HG03039 (cell line): ENCODE measurements around the gene EBP.
"Not testable (repeated sequence)": the region's sequence is repeated elsewhere in the genome, so short reads cannot be mapped to it uniquely, and the experiment has no call there.

Source experiments
- ATAC-seq: cut with Tn5 transposase; IDR thresholded peaks from one replicate; pipeline ENCODE4 v1.9.1; 2021; ENCODE audit warnings: mild to moderate bottlenecking, moderate library complexity; ENCODE audit not compliant: unreplicated experiment

EBP gene

DNA sequence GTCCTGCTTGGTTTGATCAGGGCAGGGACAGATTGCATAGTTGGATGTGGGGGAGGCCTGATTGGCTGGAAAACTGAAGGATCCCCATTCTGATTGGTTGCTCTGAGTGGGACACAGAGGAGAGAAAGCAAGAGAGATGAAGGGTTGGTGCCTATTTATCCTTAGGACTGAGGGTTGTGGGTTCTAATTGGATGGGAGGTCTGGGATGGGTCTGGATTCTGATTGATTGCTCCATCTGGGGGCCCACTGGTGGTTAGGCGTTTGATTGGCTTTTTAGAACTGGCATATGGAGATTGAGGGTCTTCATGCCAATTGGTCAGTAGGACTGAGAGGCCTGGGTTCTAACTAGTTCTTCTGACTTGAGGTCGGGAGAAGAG, 644 bp upstream of the EBP start:
- no peak for ATAC-seq

DNA sequence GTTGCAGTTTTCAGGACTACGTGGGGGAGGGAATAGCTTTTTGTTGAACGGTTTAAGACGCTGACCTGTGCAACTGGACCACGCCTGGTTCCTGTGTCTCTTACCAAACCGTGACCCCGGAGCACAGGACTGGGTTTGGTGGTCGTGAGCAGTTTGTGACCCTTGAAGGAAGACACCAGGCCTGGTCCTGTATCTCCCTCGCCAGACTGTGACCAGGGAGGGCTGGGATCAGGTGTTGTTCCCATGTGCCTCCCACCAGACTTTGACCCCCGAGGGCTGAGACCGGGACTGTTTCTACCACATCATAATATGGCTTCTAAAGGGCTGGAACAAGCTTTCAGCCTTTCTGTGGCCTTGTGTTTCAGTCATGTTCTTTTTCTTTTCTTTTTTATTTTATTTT, 683 bp downstream of the EBP start:
- ATAC-seq = no peak

DNA sequence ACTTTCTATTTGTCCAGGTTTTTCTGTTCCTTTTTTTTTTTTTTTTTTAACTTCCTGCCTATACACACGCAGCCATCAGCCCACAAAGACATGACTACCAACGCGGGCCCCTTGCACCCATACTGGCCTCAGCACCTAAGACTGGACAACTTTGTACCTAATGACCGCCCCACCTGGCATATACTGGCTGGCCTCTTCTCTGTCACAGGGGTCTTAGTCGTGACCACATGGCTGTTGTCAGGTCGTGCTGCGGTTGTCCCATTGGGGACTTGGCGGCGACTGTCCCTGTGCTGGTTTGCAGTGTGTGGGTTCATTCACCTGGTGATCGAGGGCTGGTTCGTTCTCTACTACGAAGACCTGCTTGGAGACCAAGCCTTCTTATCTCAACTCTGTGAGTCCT, 2.1 kb downstream of the EBP start:
- no peak for ATAC-seq

DNA sequence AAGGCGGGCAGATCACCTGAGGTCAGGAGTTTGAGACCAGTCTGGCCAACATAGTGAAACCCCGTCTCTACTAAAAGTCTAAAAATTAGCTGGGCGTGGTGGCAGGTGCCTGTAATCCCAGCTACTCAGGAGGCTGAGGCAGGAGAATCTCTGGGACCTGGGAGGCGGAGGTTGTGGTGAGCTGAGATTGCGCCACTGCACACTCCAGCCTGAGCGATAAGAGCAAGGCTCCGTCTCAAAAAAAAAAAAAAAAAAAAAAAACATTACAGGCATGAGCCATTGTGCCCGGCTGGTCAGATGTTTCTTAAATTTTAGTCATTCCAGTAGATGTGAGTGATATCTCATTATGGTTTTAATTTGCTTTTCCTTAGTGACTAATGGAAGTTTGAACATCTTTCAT, 4.2 kb downstream of the EBP start:
- not testable (repeated sequence) for ATAC-seq

DNA sequence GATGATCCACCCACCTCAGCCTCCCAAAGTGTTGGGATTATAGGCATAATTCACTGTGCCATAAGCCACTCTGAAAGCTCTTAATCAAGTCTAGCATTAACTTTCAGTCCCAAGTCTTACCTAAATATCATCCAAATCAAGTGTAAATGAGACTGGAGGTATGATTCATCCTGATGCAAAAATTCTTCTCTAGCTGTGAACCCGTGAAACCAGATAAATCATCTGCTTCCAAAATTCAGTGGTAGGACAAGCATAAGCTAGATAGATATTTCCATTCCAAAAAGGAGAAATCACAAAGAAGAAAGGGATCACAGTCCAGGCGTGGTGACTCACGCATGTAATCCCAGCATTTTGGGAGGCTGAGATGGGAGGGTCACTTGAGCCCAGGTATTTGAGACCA, 9.1 kb downstream of the EBP start:
- no peak for ATAC-seq

DNA sequence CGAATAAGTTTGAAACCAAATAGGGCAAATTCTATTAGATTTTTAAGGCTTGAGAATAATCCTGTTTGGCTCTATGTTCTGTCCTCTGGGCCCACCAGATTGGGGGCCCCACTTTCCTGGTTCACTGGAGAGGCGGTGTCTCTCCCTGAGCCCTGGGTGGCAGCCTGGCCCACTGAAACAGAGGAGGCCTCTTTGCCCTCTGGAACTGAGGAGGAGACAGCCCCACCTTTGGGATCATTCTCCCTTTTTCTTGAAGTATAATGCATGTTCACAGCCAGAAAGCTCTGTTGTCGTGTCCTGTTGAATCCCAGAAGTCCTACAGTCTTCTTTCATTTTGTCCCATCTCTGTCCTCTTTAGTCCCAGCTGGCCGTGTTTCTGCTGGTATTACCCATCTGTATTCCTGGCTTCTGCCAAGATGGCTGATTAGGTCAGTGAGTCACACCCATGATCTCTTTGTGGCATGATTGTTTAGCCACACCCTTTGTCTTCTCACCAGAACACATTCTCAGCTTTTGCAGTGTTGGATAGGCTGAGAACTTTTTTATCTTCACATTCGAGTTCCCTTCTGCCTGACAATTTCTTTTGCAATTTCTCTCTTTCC, 9.9 kb downstream of the EBP start:
- ATAC-seq = no peak

DNA sequence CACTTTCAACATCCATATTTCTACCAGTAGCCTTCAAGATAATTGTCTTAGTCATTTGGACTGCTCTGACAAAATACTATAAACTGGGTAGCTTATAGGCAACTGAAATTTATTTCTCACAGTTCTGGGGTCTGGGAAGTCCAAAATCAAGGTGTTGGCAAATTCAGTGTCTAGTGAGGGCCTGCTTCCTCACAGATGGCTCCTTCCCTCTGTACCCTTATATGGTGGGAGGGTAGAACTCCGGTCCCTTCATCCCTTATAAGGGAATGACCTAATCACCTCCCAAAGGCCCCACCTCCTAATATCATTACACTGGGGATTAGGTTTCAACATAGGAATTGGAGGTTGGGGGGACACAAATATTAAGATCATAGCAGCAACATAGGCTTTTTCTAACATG, 10.6 kb downstream of the EBP start:
- ATAC-seq = no peak

DNA sequence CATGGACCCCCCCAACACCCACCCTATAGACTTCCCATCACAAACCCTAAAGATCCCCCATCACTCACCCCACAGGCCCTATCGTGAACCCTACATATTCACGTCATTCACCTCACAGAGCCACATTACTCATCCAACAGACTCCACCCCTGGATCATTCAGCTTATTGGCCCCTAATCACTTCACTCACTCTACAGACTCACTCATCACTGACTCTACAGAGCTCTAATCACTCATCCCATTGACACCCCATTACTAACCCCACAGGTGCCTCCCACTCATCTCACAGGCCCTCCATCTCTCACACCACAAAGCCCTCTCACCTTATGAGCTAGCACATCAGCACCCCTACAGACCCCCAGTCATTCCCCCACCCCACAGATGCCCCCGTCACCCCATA, 11.6 kb downstream of the EBP start:
- ATAC-seq = no peak

DNA sequence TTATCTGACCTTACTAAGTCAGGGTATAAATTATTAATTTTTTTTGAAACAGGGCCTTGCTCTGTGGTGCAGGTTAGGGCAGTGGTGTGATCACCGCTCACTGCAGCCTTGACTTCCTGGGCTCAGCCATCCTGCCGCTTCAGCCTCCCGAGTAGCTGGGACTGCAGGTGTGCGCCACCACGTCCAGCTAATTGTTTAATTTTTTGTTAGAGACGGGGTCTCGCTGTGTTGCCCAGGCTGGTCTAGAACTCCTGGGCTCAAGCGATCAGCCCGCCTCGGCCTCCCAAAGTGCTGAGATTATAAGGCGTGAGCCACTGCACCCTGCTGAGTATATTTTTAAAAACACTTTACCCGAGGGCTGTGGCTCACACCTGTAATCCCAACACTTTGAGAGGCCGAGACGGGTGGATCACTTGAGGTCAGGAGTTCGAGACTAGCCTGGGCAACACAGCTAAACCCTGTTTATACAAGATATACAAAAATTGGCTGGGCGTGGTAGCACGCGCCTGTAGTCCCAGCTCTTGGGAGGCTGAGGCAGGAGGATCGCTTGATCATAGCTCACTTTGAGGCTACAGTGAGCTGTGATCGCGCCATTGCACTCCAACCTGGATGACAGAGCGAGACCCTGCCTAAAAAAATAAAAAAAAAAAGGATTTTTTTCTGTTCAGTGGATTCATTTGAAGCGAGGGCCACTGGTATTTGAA, 17.2 kb downstream of the EBP start:
- no peak for ATAC-seq

DNA sequence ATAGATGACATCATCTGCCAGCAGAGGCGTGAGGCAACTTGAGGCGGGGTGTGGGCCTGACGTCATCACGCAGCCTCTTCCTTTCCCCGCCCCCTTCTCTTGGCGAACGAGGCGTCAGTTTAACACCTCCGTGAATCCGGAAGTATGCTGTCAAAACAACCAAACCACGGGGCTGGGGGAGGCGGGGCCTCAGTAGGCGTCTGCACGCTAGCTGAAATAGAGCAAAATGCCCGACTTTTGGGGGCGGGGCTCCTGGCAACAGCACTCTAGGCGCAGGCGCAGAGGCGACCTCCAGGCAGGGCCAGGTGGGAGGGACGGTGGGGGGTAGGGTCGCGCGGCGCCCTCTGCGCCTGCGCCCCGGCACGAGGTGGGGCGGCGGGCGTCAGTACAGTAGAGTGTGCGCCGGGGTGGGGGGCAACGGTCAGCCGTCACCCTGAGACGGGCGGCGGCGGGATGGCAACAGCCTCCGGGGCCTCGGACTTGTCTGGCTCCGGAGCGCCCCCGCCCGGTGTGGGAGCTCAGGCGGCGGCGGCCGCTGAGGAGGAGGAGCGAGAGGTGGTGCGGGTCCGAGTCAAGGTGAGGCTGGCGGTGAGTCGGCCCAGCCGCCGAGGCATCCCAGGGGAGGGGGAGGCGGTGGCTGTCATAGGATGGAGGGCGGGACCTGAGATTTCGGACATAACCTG, 17.9 kb downstream of the EBP start, which contains the start of gene TBC1D25:
TSS of gene TBC1D25 (plus strand) at position 370 of the 683 bp plus-strand sequence. CDS start at position 454, 84 bp downstream.
- peak; percentile 67 for ATAC-seq

DNA sequence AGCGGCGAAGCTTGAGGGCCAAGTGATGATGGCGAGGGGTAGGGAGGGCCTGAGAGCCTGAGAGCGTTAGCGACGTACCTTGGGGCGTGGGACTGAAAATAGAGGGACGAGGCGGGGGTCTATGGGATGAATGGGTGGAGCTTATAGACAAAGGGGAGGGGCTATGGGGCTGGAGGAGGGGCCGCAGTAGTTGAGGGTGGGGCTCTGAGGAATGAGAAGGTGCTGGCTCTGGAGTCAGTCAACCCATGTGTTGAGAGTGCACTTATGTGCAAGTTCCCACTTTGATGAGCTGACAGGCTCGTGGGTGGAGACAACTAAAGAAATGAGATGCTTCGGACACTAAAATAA, 18.4 kb downstream of the EBP start:
- peak; percentile 25 for ATAC-seq

DNA sequence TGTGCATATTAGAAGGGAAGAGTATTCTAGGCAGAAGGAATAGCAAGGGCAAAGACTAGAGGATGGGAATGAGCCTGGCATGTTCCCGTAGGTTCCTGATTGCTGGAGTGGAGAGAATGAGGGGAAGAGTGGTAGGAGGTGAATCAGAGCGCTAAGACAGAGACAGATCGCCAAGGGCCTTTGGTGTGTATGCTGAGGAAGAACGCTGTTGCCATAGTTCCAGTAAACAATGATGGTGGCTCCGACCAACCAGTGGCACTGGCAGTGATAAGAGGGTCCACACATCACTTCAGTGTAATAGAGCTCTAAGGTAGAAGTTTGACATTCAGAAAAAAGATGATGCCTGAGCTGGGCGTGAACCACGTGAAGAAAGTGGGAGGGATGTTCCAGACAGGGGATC, 18.9 kb downstream of the EBP start:
- ATAC-seq = no peak

DNA sequence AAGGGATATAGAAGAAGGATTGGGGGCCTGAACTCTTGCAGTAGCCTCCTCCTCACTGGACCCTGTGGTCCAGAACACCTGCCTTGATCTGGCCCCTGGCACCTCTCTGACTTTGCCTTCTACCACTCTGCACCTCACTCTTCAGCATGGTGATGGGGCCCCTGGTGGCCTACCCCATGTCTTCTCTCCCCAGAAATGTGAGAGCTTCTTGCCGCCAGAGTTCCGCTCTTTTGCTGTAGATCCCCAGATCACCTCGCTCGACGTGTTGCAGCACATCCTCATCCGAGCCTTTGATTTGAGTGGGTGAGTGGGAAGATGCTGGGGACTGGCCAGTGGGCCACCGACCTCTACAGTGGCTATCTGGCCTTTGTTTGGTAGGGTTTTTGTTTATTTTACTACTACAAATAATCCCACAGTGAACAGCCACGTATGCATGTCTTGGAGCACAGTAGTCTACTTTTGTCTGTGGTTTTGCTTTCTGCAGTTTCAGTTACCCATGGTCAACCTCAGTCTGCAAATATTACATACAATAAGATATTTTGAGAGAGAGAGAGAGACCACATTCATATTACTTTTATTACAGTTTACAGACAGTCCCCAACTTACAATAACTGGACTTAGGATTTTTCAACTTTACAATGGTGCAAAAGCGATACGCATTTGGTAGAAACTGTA, 19.7 kb downstream of the EBP start:
- no peak for ATAC-seq

DNA sequence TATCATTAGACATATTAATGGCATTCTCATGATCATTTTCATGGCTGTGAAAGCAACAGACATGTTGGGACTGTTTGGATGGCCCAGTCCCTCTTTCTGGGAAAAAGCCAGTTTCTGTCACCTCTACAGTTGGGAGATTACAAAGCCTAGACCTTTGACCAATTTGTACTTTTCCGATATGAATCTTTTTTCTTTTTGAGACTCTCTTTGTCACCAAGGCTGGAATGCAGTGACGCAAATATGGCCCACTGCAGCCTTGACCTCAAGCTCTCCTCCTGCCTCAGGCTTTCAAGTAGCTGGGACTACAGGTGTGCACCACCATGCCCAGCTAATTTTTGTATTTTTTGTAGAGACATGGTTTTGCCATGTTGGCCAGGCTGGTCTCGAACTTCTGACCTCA, 27.3 kb downstream of the EBP start:
- no peak for ATAC-seq

DNA sequence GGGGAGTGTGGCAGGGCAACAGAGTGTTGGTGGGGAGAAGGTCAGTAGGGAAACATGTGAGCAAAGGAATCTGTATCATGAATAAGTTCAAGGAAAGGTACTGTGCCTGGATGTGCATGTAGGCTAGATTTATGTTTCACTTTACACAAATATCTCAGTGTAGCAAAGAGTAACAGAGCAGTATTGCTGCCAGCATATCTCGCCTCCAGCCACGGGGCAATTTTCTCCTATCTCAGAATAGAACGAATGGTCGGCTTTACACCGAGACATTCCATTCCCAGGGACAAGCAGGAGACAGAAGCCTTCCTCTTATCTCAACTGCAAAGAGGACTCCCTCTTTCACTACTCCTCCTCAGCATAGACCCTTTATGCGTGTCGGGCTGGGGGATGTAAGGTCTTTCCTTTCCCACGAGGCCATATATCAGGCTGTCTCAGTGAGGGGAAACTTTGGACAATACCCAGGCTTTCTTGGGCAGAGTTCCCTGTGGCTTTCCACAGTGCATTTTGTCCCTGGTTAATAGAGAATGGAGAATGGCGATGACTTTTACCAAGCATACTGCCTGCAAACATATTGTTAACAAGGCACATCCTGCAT, 34.2 kb downstream of the EBP start:
- ATAC-seq = not testable (repeated sequence)

DNA sequence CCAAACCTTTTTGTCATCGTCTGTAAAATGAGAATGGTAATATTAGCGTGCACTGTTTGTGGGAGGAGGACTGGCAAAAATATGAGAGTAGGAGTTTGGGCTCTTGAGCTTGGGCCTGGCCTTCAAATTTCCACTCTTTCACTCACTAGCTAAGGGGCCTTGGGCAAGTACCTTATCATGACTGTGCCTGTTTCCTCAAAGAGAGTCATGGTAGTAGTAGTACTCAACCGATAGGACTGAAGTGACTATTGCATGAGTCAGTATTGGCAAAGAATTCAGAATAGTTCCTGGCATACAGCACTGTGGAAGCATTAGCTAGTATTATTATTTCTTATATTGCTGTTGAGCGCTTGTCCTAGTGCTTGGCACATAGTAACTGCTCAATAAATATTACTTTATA, 36.7 kb downstream of the EBP start:
- no peak for ATAC-seq

DNA sequence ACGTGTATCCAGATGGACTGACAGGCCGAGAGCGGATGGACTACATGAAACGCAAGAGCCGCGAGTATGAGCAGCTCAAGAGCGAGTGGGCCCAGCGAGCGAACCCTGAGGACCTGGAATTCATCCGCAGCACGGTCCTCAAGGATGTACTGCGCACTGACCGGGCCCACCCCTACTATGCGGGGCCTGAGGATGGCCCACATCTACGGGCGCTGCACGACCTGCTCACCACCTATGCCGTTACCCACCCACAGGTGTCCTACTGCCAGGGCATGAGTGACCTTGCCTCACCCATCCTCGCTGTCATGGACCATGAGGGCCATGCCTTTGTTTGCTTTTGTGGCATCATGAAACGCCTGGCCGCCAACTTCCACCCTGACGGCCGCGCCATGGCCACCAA, 38.0 kb downstream of the EBP start:
- ATAC-seq = no peak

DNA sequence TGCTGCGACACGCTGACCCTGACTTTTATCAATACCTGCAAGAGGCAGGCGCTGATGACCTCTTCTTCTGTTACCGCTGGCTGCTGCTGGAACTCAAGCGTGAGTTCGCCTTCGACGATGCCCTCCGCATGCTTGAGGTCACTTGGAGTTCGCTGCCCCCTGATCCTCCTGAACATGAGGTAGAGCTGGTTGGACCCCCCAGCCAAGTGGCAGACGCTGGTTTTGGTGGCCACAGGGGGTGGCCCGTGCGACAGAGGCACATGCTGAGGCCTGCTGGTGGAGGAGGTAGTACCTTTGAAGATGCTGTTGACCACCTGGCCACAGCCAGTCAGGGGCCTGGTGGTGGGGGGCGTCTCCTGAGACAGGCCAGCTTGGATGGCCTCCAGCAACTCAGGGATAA, 38.4 kb downstream of the EBP start:
- ATAC-seq = no peak

DNA sequence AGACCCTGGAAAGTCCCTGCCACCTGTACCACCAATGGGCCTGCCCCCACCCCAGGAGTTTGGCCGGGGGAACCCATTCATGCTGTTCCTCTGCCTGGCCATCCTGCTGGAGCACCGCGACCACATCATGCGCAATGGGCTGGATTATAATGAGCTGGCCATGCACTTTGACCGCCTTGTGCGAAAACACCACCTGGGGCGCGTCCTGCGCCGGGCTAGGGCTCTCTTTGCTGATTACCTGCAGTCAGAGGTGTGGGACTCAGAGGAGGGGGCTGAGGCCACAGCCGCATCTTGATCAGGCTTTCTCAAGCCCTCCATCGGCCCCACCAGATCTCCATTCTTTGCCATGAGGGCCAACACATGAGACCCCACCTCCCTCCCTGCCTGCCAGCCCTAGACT, 39.1 kb downstream of the EBP start:
- no peak for ATAC-seq

DNA sequence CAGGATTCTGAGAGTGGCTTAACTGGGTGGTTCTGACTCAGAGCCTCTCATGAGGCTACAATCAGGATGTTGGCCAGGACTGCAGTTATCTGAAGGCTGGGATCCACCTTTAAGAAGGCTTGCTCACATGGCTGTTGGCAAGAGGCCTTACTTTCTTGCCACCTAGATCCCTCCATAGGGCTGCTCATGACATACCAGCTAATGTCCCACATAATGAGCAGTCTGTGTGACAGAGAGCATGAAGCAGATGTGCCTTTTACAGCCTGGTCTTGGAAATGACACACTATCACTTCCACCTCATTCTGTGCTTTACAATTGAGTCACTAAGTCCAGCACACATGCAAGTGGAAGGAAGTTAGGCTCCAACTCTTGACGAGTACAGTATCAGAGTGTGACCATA, 48.4 kb downstream of the EBP start:
- ATAC-seq = no peak

DNA sequence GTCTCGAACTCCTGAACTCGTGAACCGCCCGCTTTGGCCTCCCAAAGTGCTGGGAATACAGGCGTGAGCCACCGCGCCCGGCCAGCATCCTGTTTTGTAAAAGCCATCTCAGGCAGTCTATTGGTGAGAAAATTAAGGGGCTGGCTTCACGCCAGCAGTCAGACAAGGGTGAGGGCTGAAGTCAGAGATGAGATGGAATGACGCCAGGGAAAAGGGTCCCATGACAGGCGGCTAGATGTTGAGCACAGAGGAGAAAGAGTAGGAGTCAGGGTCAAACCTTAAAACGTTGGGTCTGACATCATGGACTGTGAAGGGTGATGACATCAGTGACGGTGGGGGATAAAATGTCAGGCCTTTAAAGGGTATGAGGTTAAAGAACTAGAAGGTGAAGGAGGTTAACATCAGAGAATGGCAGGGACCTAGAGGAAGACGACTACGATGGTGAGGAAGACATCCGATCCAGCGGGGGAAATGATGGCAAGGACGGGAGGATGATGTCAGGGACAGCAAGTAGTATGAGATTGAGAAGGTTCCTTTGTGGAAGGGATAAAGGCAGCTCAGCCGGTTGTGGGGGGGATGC, 52.2 kb downstream of the EBP start:
- no peak for ATAC-seq
